C1 segment of cervical spinal cord (tissue), 14 donors: ENCODE results near the gene KHK.

Experiments
- DNase-seq, 14 donors: peaks; one replicate each; lab custom pipeline; 2025; lab: John Stamatoyannopoulos, UW

KHK gene

DNA sequence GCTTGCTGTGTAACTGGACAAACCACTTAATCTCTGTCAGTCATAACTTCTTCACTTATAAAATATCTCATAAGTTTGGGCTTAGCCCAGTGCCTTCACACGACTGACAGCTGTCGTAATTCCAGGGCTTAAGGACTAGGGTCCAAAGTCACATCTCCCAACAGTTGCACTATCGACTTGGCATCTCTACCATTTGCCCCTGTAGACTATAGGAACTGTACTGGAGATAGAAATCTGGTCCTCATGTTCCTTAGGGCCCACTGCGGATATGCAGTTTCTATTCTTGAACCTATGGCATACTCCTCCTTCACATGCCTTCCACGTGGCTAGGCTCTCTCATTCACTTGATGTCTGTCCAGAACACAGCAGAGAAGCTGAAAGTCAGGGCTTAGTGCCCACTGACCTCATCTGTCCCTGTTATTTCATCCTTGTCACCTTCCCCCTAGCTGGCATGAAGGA lies 39.7 kb downstream of the KHK start:
- DNase-seq, result no peak

GRCh38 chr2:27127883-27128667 lies 41.5 kb downstream of the KHK start:
- no peak for DNase-seq

- no peak for DNase-seq
These were observed 42.3 kb downstream of the KHK start for GRCh38 chr2:27128668-27129571.

DNA sequence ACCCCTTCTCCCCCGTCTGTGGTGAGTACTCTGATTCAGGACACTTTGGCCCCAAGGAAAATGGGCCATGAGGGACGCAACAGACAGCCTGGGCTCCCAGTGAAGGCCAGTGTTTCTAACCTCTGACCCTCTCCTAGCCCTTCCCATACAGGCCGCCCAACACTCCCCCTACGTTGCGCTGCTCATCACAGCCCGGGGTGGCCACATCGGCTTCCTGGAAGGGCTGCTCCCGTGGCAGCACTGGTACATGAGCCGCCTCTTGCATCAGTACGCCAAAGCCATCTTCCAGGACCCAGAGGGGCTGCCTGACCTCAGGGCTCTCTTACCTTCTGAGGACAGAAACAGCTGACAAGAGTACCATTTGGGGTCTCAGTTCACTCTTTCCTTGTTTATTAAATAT lies 43.8 kb downstream of the KHK start:
- no peak for DNase-seq

GRCh38 chr2:27131429-27131828 lies 44.9 kb downstream of the KHK start:
- no peak for DNase-seq

DNA sequence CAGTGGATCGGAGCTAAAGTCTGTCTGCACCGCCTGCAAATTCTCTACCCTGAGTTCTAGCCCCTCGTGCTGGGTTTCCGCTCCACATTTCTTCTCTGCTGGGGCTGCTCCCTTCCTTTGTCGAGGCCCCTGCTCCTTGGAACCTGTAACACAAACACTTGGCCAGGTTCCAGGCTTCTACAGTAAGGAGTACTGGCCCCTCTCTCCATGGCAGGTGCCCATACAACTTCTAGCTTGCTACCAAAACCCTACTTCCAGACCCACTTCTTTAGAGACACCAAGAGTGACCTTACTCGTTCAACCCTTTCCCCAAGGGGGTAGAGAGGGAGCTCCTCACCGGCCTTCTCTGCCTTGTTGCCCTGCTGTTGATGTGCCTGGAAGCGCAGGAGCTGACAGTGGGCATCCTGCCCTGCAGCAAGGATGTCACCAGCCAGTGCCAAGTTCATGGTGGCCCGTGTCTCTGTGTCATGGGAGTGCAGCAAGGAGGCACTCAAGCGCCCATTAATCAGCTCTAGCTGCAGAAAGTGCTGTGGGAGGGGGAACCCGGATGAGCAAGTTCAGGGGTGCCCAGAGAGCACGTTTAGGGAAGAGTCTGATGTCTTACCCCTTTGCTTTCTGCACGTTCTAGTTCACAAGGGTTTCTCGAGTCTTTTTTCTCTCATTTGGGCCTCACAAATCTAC lies 46.8 kb downstream of the KHK start:
- DNase-seq, result peak in 3 of 14 donors; percentile 17 to 36 (median 19)

GRCh38 chr2:27133905-27134780 lies 47.6 kb downstream of the KHK start, which contains the start of gene PREB:
Gene PREB, minus strand, starts transcription at chr2:27134636. Its CDS starts 215 bp downstream, at chr2:27134421.
- peak; percentile 68 to 98 (median 92) for DNase-seq

DNA sequence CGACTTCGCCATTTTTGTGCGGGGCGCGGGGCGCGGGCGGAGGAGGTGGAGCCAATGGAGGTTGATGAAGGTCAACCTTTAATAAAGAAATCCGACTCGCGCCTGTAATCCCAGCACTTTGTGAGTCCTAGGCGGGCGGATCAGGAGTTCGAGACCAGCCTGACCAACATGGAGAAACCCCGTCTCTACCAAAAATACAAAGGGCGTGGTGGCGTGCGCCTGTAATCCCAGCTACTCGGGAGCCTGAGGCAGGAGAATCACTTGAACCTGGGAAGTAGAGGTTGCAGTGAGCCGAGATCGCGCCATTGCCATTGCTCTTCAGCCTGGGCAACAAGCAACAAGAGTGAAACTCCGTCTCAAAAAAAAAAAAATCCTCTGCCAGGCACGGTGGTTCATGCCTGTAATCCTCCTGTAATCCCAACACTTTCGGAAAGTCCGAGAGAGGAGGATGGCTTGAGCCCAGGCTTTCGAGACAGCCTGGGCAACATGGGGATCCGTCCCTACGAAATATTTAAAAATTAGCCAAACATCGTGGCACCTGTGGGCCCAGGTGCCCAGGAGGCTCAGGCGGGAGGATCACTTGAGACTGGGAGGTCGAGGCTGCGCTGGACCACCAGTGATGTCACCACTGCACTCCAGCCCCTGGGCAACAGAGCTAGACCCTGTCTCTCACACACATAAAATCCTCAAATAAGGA lies 48.4 kb downstream of the KHK start:
- no peak for DNase-seq

- no peak for DNase-seq
These were observed 48.9 kb downstream of the KHK start for GRCh38 chr2:27135478-27135955.

- DNase-seq, result no peak
These were observed 50.2 kb downstream of the KHK start for GRCh38 chr2:27136751-27137150.

DNA sequence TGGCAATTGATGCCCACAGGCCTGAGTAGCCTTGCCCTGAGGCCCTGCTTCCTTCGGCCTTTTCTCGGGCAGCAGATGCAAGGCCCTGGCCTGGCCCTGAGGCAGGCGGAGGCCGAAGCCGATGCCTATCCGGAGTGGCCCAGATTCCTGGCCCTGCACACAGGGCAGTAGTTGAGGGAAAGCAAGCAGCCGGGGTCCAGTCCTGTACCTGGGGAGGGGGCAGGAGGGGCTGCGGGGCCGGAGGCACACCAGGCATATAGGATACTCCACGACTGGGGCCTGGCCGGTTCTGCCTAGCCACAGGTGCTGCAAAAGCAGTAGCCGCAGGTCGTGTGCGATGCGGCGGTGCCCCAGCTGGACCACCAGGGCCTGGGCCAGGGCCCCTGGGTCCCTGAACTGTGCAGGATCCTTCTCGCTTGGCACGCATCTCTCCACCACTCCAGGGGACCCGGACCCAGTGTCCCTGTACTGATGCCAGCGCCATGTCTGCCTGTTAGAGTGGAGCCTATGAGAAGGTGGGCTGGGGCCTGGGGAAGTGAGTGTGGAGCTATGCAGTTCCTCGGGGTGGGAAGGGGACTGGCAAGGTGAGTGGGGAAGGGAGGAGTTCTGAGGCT lies 50.9 kb downstream of the KHK start:
- DNase-seq, result no peak

DNA sequence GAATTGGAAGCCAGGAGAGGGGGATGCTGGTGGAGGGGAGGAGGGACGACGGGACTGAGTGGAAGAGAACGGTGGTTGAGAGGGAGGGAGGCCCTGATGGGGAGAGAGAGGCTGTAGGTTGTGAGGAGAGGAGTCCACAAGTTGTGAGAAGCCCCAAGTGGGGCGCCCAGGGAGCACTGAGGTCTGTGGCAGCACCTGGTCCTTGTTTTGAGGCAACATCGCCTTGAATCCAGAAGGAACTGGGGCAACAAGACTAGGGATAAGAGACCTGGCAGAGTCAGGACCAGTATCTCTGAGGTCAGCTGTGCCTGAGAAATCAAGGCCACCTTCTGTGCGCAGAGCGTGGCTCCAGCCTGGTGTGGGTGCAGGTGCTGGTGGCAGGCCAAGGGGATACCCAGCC lies 51.5 kb downstream of the KHK start:
- DNase-seq, result no peak

- DNase-seq, result no peak
These were observed 52.7 kb downstream of the KHK start, which contains the start of gene PRR30 for GRCh38 chr2:27139310-27139709. Gene PRR30, minus strand, starts transcription at chr2:27139410. Its CDS starts 1,081 bp downstream, at chr2:27138329.

GRCh38 chr2:27143285-27143684 lies 56.7 kb downstream of the KHK start:
- DNase-seq, result no peak

GRCh38 chr2:27145682-27146081 lies 59.1 kb downstream of the KHK start:
- no peak for DNase-seq

DNA sequence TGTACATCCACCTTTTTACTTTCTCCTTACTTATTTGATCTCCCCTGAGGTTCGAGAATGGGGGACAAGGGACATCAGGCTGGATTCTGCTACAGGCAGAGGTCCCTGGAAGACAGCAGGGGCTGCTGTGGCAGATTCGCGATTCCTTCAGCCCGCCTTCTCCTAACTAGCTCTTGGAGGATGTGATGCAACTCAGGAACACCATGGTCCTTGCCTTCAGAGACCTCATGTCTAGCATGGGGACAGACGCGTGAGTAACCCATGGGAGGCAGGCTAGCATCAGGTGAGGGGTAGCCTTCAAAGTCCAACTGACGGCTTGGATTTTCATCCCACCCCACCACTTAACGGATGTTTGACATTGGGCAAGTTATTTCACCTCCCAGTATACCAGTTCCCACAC lies 61.4 kb downstream of the KHK start:
- no peak for DNase-seq

DNA sequence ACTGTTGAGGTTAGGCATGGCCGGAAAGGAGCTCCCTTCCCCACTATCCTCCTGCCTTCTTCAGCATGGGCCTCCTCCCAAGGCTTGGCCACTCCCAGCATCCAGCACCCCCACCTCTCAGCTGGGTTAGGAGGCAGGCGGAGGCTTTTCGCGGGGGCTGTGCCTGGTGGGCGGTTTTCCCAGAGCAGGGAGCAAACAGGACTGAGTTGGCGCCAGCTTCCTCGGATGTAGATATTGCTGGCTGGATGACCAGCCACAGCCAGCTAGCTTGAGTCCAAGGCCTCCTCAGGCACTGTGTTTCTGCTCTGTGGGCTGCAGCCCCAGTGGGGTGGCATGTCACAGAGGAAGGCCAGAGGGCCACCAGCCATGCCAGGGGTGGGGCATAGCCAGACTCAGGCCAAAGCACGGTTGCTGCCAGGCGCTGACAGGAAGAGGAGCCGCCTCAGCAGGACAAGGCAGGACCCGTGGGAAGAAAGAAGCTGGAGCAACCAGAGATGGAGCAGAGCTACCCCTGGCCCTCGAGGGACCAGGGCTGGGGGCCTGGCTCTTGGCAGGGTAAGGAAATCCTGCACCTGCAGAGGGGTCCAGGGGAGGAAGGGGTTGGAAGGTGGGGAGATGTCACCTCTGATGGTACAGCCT lies 62.3 kb downstream of the KHK start, which contains the start of gene TCF23:
TSS of gene TCF23 (plus strand) at position 204 of the 639 bp plus-strand sequence. CDS start at position 334, 130 bp downstream.
- peak in 2 of 14 donors; percentile 11 to 13 for DNase-seq

GRCh38 chr2:27149570-27150405 lies 63.2 kb downstream of the KHK start:
- DNase-seq, result no peak
